HG03469 (cell line): Measurements from ENCODE around the gene EYA4.

Source experiments
- ATAC-seq: cut with Tn5 transposase; IDR thresholded peaks from one replicate; pipeline ENCODE4 v1.9.1; 2021; ENCODE audit warnings: mild to moderate bottlenecking, moderate library complexity, moderate number of reproducible peaks; ENCODE audit not compliant: unreplicated experiment

The EYA4 gene

DNA sequence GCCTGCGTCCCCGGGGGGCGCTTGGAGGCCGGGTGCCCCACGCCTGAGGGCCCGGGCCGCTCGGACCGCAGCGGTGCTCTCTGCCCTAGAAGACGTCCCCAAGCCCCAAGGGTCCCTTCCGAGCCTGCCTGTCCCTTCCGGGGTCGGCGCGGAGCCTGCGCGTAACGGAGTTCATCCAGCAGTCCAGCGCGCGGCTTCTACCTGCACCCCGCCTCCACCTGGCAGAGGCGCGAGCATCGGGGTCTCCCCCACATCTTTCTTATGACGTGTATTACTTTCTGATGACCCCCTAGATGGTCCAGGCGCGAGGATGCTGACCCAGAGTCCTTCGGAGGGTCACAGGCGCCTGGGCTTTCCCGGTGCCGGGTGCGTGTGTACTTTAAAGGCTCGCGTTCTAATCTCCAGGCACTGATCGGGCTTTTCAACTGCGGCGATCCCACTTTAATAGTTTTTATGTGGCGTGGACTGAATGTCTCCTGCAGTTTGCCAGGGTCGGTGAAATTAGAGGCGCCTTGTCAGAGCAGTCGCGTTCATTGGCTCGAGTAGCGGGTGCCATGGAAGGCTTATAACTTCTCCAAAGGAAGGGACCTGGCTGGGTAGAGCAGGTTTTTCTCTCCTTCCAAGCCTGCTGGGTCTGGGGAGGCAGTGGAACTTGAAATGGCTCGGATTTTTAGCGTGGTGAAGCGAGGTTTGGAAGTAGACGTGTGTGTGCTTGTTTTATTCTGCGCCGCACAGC is 912 bp downstream of the EYA4 start:
- no peak for ATAC-seq

DNA sequence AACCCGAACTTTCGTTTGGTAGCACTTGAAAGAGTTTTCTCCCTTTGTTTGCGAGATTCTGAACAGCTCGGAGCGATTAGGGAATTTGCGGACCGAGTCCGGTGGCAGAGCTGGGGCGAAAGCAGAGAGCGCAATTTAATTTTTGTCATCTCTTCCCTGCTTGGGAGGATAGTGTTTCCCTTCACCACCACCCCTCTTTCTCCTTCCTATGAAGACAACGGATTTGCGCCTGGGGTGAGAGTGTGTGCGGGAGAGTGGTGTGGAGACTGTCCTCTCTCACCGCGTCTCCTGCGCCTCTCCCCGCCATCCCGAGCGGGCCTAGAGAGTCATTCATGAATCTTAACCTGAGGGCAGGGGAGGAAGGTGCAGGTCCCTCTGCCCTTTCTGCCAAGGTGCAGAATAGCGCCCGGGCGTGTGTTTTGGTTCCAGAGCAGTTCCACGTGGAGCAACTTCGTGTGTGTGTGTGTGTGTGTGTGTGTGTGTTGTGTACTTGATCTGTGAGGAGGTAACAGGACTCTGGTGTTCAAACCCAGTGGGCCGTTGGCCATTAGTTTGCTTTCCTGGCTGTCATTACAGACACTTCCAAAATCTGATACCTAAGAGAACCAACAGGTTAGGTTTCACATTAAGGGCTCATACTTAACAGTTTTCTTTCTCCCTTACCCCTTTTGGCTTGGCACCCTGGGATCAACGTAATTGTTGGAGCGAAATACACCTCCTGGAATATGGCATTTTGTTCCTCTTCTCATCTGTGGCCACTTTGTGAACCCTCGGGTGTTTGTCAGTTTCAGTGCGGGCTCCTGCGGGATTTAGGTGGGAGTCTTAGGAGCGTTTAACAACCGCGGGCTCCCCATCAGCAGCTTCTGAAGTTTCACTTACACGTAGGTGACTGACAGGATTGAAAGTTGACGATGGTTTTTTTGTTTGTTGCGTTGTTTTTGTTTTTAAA is 1.8 kb downstream of the EYA4 start:
- ATAC-seq, result no peak

DNA sequence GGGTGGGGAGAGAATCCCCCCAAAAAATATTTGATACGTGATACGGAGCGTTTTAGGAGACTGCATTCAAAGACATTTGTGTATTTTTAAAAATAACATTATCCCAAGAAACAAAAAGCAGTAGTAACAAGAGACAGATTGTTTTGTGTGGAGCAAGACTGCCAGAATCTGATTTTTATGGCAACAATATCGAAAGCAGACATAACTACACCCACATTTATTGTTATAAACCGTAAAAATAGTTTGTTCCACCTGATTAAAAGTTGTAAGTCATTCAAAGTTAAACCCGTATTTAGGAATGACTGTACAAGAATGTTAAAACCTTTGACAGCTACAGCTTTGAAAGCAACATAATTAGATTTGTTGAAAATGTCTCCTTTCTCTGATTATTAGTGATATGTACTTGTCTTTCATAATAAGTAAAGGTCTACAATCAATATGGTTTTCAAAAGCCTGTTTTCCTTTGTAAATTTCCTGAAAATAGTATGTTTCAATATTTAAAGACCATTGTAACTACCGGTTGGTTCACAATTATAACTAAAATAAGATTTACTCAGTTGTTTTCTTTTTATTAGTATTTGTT is 2.7 kb downstream of the EYA4 start:
- ATAC-seq, result no peak

DNA sequence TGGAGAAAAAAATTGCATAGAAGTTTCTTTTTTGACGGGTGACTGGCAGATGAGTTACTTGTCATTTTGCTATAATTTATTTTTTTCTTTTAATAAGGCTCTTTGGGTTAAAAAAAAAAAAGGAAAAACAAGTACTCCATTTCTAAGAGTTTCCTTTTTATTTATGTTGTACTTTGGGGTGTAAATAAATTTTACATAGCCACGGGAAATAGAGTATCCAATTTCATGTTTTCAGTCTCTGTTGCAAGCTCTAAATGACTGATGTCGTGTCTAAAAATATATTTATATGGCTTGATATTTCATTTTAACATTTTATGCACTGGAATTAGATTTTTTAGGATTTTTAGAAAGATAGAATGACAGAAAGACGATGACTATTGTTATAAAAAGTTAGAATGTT is 3.4 kb downstream of the EYA4 start:
- ATAC-seq, result no peak

DNA sequence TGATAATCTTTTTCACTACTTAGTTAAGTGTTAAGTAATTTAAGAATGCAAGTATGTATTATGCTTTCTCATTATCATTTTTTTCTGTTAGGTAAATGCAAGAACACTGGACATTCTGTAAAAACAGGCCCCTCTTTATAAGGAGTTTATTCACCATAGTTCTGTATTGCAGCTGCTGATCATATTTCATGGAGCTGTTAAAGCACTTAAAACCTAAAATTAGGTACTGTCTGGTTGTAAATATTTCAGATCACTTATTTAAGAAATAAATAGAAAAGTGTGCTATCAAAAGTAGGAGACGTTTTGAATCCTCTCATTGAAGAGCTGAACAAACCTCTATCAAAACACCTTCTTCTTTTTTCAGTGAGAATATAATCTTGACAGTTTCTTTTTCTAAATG is 3.9 kb downstream of the EYA4 start:
- ATAC-seq, result no peak

DNA sequence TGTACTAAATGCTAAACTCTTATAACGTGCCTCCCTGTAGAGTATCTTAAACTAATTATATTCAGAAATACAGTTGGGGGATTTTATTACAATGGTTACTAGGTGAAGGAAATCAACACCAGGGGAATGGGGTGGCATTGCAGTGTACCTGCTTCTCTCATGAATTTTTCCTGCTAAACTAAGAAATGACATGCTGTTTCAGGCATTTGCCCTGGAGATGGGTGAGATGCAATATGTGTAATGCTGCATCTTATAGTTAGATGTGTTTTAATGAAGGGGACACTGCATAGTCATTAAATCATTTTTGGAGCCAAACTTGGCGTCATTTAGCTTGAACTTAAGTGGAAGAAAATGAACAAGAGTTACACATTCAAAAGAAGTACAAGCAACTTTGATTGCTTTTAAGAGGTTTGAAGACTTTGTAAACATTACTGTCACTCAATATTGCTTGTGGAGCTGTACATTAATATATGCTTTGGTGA is 4.3 kb downstream of the EYA4 start:
- no peak for ATAC-seq

DNA sequence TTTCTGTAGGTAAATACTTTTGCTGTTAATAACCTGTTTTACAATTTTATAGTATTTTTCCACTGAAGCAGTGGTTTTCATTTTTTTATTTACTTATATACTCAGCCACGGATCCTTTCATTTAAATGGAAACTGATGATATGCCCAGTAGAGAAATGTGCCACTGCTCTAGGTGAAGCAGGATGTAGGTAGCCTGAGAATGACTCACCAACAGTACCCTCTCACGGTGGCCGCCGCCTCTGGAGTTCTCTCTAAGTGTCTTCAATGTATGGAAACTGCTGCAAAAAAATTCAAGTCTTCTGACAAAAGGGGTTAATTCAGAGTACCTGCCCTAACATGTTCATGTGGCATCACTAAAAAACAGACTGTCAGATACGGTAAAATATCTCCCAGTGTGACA is 6.4 kb downstream of the EYA4 start:
- no peak for ATAC-seq

DNA sequence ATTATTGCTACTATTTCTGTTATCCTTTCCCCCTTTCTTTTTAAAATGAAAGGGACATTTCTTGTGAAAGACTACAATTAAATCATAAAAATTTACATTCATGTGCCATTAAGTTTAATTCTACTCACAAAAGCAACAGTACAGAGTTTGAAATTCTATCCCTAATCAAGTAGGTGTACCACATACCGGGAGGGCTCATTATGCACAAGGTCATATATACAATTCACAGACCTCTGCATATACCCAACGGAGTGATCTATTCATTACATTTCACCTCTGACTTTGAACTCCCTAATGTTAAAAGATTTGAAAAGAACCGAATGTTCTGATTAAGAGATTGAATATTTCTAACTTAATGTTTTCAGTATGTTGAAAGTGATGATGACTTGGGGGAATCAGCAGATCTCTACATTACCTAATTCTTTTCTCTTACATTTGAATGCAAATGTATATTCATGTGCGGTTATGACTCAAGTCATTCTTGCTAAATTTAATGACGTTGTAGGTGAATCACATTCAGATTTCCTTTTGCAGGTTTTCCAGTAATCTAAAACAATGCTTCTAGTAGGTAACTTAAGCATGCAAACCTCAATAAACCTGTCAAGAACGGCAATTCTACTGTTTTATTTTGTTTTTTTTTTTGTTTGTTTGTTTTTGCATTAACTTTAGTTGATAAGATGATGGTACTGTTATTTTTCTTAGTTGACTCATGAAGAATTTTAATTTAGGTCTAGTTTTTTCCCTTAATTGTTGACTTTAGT is 7.3 kb downstream of the EYA4 start:
- ATAC-seq, result no peak

DNA sequence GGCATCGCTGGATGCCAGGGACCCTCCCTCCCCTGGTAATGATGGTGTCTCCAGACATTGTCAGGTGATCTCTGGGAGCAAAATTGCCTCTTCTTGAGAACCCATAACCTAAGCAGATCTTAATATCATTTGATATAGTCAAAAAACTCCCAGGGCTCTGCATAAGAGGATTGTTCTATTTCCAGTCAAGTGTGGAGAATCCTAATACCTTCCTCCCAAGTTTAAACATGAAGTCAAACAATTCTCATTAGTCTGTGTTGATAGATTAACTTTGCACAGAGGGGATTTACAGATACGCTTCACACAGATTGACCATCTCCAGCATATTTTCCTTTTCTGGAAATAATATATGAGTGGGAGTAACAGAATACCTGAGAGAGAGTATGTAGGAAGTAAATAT is 10.5 kb downstream of the EYA4 start:
- no peak for ATAC-seq

DNA sequence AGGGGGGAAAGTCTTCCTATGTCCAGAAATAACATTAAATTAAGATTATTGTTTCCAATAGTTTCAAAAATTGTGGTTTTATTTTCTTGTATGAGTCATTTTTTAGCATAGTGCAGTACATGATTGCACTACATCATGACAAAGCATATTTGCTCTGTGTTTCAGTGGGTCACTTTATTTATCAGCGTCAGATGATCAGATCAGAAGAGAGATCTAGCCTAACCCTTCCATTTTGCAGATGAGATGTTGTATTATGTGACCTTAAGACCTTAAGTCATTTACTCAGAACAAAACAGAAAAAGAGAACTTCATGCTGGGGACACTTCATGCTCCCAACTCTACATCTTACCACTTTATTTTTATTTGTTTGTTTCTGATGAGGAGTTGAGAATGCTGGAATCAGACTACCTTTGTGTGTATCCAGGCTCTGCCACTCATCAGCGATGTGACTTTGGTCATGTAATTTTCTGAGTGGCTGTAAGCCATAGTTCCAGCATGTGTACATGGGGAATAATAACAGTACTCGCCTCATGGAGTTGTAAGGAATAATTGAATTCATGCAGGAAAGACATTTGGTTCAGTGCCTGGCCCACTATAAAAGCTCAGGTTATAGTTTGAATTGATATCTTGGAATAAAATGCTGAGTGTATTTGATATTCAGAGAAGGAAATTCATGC is 13.5 kb downstream of the EYA4 start:
- no peak for ATAC-seq

DNA sequence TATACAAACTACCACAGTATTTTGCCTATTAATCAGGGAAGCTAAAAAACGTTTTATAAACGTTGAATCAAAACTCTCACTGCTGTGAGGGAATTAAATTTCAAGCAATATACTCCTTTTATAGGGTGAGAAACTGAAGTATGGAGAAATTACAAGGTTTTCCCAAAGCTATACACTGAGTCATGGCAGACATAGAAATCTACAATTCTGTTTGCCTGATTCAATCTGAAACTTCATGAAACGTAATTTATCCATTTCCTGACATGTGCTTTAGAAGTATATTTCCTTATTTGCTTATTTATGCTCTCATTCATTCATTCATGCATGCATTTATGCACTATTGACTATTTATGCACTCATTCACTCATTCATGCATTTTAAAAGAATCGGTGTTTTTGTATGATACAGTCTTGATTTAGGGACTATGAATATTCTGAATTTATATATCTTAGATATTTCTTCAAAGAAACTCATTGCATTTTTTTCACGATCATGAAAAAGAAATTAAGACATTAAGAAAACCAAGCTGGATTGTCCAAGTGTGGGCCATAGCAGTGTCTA is 16.5 kb downstream of the EYA4 start:
- ATAC-seq, result no peak

DNA sequence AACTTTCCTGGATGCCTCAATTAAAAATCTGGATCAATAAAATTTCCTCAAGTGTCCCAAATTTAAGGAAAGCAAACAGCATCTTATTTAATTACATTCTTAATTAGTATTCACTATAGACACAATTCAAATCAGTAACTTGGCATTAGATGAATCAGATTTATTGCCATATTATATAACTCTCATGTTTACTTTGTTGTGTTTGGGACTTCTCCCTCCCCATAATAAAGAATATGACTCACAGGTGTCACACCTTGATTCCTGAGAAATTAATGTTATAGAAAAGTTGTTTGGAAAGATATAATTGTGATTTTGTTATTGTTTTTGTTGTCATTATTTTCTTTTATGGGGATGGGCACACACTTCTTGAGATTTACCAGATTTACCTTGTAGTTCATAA is 18.4 kb downstream of the EYA4 start:
- ATAC-seq, result no peak

DNA sequence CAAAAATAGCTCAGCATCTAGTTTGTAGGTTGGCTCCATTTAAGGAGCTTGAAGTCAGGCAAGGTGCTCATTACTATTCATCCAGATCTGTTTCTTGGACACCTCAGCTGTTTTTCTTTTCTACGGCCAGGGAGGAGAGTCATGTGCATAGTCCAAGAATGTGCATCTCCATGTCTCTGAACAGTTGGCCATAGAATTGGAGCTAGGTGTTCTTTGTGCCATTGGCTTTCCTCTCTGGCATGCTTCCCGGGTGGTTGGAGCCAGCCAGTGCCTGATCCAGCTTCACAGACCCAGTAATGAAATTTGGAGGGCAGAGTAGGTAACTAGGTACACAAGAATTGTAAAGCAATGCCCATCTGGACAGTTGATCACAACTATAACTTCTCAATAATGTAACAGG is 21.6 kb downstream of the EYA4 start:
- no peak for ATAC-seq

DNA sequence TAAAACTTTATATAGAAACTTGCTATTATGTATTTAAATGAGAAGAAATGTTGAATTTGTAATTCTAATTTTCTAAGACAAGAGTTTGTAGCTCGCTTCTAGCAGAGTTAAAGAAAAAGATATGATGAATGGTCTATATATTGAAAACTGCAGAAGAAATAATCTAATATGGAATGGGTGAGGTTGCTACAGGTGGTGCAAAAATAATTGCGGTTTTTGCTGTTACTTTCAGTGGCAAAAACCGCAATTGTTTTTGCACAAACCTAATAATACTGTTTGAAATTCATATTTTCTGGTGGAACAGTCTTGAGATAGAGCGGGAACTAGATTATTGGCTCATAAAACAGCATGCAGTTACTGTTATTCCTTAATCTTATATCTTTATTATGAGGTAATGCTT is 23.9 kb downstream of the EYA4 start:
- no peak for ATAC-seq

DNA sequence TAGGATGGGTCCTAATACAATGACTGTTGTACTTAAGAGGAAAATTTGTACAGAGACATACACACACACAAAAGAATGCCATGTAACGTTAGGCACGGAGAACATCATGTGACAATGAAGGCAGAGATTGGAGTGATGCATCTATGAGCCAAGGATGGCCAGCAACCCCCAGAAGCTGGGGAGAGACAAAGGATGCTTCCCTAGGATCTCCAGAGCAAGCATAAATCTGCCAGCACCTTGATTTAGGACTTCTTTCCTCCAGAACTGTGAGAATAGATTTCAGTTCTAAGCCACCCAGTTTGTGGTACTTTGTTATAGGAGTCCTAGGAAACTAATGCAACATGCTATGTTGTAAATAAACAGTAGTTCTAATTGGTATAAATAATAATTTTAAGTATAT is 25.0 kb downstream of the EYA4 start:
- ATAC-seq, result no peak

DNA sequence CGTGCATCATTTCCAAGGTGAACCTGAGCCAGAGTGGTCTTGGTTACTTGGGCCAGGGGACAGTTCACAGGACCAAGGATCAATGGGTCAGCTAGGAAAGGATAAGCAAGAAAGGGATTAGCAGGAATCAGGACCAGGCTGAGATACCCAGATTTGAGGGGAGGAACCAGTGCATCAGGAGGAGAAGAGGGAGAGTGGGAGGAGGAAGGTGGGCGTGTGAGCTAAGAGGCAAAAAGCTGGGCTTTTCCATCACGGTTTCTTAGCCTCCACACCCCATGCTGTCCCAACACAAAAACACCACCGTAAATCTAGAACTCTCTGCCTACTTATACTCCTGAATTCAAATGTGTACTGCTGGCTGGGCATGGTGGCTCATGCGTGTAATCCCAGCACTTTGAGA is 27.5 kb downstream of the EYA4 start:
- ATAC-seq, result no peak

DNA sequence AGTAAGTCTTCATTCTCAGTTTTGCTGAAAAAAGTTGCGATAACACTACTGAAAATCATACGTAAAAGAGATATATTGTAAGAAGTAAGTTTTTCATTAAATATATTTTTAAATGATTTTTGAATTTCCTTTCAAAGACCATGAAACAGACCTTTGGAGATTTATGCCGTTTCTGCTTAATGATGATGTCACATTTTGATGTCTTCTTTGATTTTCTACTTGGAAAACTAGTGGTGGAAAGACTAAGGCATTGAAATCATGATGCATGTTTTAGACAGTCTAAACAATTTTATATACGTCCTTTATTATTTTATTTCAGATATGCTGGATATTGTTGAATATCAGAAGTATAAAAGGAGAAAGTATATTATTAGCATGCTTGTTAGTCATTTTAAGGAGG is 33.7 kb downstream of the EYA4 start:
- ATAC-seq, result no peak

DNA sequence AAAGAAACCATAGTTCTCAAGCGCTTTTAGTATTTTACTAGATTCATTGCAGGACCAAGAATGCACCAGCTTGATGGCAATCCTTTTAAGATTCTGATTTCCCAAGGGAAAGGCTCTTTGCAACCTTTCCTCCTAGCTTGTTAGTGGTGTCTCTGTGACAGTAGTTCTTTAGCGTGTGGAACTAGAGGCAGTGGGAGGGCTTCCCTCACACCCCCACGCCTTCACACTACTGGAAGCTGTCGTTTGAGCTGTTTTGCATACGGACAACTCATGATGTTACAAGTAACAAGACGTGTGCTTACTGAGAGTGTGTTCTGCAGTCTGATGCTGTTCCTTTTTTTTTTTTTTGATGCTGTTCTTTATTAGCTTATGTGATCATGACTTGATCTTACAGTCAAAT is 34.1 kb downstream of the EYA4 start:
- no peak for ATAC-seq

DNA sequence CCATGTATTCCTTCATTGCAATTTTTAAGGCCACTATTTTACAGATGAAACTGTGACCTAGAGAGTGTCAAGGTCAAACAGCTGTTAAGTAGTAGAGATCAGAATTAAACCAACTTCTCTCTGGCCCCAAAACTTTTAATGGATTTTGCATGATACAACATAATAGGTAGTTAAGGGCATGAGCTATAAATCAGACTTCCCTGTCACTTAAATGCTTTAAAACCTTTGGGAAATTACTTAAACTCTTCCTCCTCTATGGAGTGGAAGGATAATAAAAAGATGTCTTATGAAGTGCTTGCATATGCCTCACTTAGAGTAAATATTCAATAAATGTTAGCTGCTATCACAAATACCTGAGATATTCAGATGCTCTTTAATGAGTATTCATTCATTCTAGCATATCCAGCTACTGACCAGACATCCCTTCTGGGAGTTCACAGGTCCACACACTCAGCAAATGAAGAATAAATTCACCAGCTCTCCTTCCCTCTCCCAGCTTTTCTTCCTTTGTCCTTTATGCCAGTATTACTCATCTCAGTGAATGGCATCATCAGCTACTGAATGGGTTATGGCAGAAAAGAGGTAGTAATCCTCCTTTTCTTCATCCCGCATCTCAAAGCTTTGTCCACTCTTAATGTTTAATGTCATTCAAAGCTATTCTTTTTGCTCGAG is 36.2 kb downstream of the EYA4 start:
- ATAC-seq, result no peak
